22Rv1 (cell line): Measurements from ENCODE around the gene EMP1.

Experiments
- ZFX ChIP-seq: fragments of 450-650 bp; IDR thresholded peaks from 2 replicates; pipeline ENCODE4 v1.6.1; 2017; ENCODE audit warnings: antibody characterized with exemption, borderline replicate concordance
- TF ChIP-seq, protein P1 (sequence below): fragments of 450-650 bp; IDR thresholded peaks from 2 replicates; pipeline ENCODE4 v1.5.1; 2017; ENCODE audit warnings: mild to moderate bottlenecking

DNA sequence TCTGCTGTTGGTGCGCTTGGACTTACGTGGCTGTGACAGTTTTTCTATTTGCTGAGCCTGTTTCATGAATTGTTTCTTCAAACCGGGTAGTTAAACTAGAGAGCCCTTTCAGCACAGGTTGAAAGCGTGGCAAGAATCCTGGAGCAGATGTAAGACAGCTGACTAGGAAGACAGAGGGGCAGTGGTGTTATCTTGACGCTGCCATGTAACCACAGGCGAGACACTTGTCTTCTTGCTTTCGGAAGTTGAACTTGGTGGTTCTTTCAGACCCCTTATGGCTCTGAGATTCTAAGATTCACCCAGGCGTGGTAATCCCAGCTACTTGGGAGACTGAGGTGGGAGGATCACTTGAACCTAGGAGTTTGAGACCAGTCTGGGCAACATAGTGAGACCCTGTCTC lies 4.3 kb downstream of the EMP1 start:
- TF ChIP-seq, protein P1, sequence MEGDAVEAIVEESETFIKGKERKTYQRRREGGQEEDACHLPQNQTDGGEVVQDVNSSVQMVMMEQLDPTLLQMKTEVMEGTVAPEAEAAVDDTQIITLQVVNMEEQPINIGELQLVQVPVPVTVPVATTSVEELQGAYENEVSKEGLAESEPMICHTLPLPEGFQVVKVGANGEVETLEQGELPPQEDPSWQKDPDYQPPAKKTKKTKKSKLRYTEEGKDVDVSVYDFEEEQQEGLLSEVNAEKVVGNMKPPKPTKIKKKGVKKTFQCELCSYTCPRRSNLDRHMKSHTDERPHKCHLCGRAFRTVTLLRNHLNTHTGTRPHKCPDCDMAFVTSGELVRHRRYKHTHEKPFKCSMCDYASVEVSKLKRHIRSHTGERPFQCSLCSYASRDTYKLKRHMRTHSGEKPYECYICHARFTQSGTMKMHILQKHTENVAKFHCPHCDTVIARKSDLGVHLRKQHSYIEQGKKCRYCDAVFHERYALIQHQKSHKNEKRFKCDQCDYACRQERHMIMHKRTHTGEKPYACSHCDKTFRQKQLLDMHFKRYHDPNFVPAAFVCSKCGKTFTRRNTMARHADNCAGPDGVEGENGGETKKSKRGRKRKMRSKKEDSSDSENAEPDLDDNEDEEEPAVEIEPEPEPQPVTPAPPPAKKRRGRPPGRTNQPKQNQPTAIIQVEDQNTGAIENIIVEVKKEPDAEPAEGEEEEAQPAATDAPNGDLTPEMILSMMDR = no peak
- no peak for TF ChIP-seq ZFX
